ENCODE results near the gene SEPTIN2.

GRCh38 chr2:241330616-241330981, 14.9 kb downstream of the SEPTIN2 start:
- no peak for TF ChIP-seq CTCF (IDR thresholded peaks at IDR 0.05)
- no peak for TF ChIP-seq POLR2A (IDR thresholded peaks at IDR 0.05)

All from heart left ventricle (tissue), 13 donors.